HG03039 (cell line): ENCODE data around the gene SIGLEC8.
"Not testable (repeated sequence)": the region's sequence is repeated elsewhere in the genome, so short reads cannot be mapped to it uniquely, and the experiment has no call there.

Experiments
- ATAC-seq: cut with Tn5 transposase; IDR thresholded peaks from one replicate; pipeline ENCODE4 v1.9.1; 2021; ENCODE audit warnings: mild to moderate bottlenecking, moderate library complexity; ENCODE audit not compliant: unreplicated experiment

SIGLEC8 gene

GRCh38 chr19:51448011-51448410, 10.2 kb downstream of the SIGLEC8 start:
- ATAC-seq, result no peak

GRCh38 chr19:51447510-51447909, 10.7 kb downstream of the SIGLEC8 start:
- not testable (repeated sequence) for ATAC-seq

- ATAC-seq, result peak; percentile 75
These were observed 16.6 kb downstream of the SIGLEC8 start for GRCh38 chr19:51441410-51442390.

GRCh38 chr19:51440846-51441409, 17.3 kb downstream of the SIGLEC8 start:
- ATAC-seq, result no peak

- ATAC-seq, result no peak
These were observed 18.2 kb downstream of the SIGLEC8 start for GRCh38 chr19:51440052-51440451.

GRCh38 chr19:51439021-51439465, 19.2 kb downstream of the SIGLEC8 start:
- ATAC-seq, result no peak

GRCh38 chr19:51434456-51434855, 23.8 kb downstream of the SIGLEC8 start:
- no peak for ATAC-seq

- no peak for ATAC-seq
These were observed 25.2 kb downstream of the SIGLEC8 start for GRCh38 chr19:51433043-51433442.

- no peak for ATAC-seq
These were observed 27.1 kb downstream of the SIGLEC8 start for GRCh38 chr19:51431124-51431523.

- no peak for ATAC-seq
These were observed 28.0 kb downstream of the SIGLEC8 start for GRCh38 chr19:51430221-51430620.

- no peak for ATAC-seq
These were observed 31.1 kb downstream of the SIGLEC8 start for GRCh38 chr19:51427201-51427600.

GRCh38 chr19:51422053-51422448, 36.2 kb downstream of the SIGLEC8 start:
- no peak for ATAC-seq

- no peak for ATAC-seq
These were observed 36.8 kb downstream of the SIGLEC8 start for GRCh38 chr19:51421229-51422052.

- not testable (repeated sequence) for ATAC-seq
These were observed 37.7 kb downstream of the SIGLEC8 start for GRCh38 chr19:51420511-51420910.

- no peak for ATAC-seq
These were observed 39.5 kb downstream of the SIGLEC8 start for GRCh38 chr19:51418707-51419106.

- peak; percentile 15 for ATAC-seq
These were observed 40.5 kb downstream of the SIGLEC8 start for GRCh38 chr19:51417810-51418157.

- peak; percentile 39 for ATAC-seq
These were observed 41.0 kb downstream of the SIGLEC8 start, which contains the start of gene SIGLEC10 for GRCh38 chr19:51417107-51417809. Gene SIGLEC10, minus strand, starts transcription at chr19:51417642. Its CDS starts 61 bp downstream, at chr19:51417581.

GRCh38 chr19:51416422-51416821, 41.8 kb downstream of the SIGLEC8 start:
- not testable (repeated sequence) for ATAC-seq

- ATAC-seq, result no peak
These were observed 43.1 kb downstream of the SIGLEC8 start for GRCh38 chr19:51415187-51415586.

GRCh38 chr19:51410950-51411748, 47.1 kb downstream of the SIGLEC8 start:
- ATAC-seq, result no peak
